Right lobe of liver (tissue), 6 donors: ENCODE data around the gene CREB3. TPM values are rescaled to one million over a fixed set of nuclear protein-coding genes. Genes with fewer than 3 reads are reported as not detected.

Experiments
- ATAC-seq, 4 donors: fragments of 200-7000 bp; cut with Tn5 transposase; one replicate each; pipeline ENCODE4 v1.9.1; 2020; ENCODE audit warnings: mild to moderate bottlenecking in 4 of 4, moderate library complexity in 4 of 4
- DNase-seq, 3 donors: peaks; one replicate each; pipeline ENCODE4 v3.0.0-alpha.2; 2020
- H3K27ac ChIP-seq, 3 donors: fragments of 200-600 bp; one replicate each; pipeline ENCODE4 v1.8.0; 2022
- H3K27me3 ChIP-seq, 2 donors: fragments of 200-600 bp; one replicate each; pipeline ENCODE4 v1.8.0; 2022
- H3K36me3 ChIP-seq, 4 donors: fragments of 200-600 bp; sonication (generic) in 1 of 4; one replicate each; pipeline versions ENCODE4 v1.5.1 to v1.8.0; 2017 to 2022; ENCODE audit warnings: control low read depth in 1 of 4
- H3K4me1 ChIP-seq, 4 donors: fragments of 200-600 bp; sonication (generic) in 1 of 4; one replicate each; pipeline versions ENCODE4 v1.5.1 to v1.8.0; 2017 to 2022; ENCODE audit warnings: control low read depth in 1 of 4
- H3K4me3 ChIP-seq, 3 donors: fragments of 200-600 bp; one replicate each; pipeline ENCODE4 v1.8.0; 2022
- H3K9me3 ChIP-seq, 4 donors: fragments of 200-600 bp; sonication (generic) in 1 of 4; one replicate each; pipeline versions ENCODE4 v1.5.1 to v1.8.0; 2017 to 2022; ENCODE audit warnings: control low read depth in 1 of 4
- POLR2A ChIP-seq: fragments of 450-650 bp; IDR thresholded peaks from one replicate; pipeline ENCODE4 v1.6.1; 2017; ENCODE audit warnings: antibody characterized with exemption, mild to moderate bottlenecking
- WGBS: methylation state at CpG from one replicate; pipeline ENCODE4 v1.1.6; 2018; ENCODE audit warnings: low coverage, low lambda C conversion rate; ENCODE audit not compliant: insufficient coverage; ENCODE audit errors: missing lambda C conversion rate; 5-methylcytosine and 5-hydroxymethylcytosine counted together
- intact Hi-C, 2 donors: fragments of 100-400 bp; cut with DNase I; formaldehyde crosslinking; loops; one replicate each; pipeline versions ENCODE4 v1.11.2 to v1.14.1; 2022
- total RNA-seq, 6 experiments: library from RNA; depleted of rRNA in 2 of 6; stranded (reverse); fragments of >200 nt in 2 of 6; fragmentation: NEBNext Ultra II Directional in 3 of 6; extraction: Animal tissue kit (Norgen Biotek cat#: 25700) in 3 of 6; gene quantifications; one replicate each; pipeline versions ENCODE4 v1.1.0 to v1.2.4, GENCODE V29; 2016 to 2023
- TF ChIP-seq, protein P1 (sequence below), 4 donors: fragments of 200-600 bp in 3 of 4; fragments of 450-650 bp in 1 of 4; IDR thresholded peaks; one replicate each; pipeline versions ENCODE4 v1.5.1 to v1.8.0; 2016 to 2022; ENCODE audit warnings: antibody characterized with exemption in 4 of 4, mild to moderate bottlenecking in 2 of 4
- donor health status: DM: no; HTN: yes; CAD: no.
- donor health status: DM: no; HTN: no; CAD: no.
- donor health status: DM: no; HTN: no; CAD: no.
- donor health status: DM: no; HTN: yes; CAD: no.
- donor health status: DM: no; HTN: yes; CAD: no.

The CREB3 gene
- total RNA-seq, 6 experiments from 2014 or later, result 12.1 to 35.2 (median 17.8) TPM

GRCh38 chr9:35750256-35750531 is 17.7 kb downstream of the CREB3 start:
- Histone ChIP-seq H3K36me3 (peaks cover 0 to 36% (median 14%) of the 10 kb centered on the region in 4 donors), H3K27me3 (no peaks in the 10 kb centered on the region), H3K9me3 (no peaks in the 10 kb centered on the region), H3K4me3 (peak overlapping the region; percentile 78 to 83 (median 82)), H3K27ac (peak overlapping the region in 2 of 3 donors; percentile 85 to 87), H3K4me1 (peaks cover 0 to 30% (median 14%) of the 10 kb centered on the region in 4 donors)
- TF ChIP-seq POLR2A, result no peak
- TF ChIP-seq, protein P1, sequence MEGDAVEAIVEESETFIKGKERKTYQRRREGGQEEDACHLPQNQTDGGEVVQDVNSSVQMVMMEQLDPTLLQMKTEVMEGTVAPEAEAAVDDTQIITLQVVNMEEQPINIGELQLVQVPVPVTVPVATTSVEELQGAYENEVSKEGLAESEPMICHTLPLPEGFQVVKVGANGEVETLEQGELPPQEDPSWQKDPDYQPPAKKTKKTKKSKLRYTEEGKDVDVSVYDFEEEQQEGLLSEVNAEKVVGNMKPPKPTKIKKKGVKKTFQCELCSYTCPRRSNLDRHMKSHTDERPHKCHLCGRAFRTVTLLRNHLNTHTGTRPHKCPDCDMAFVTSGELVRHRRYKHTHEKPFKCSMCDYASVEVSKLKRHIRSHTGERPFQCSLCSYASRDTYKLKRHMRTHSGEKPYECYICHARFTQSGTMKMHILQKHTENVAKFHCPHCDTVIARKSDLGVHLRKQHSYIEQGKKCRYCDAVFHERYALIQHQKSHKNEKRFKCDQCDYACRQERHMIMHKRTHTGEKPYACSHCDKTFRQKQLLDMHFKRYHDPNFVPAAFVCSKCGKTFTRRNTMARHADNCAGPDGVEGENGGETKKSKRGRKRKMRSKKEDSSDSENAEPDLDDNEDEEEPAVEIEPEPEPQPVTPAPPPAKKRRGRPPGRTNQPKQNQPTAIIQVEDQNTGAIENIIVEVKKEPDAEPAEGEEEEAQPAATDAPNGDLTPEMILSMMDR (IDR thresholded peaks at IDR 0.05), result no peak
- ATAC-seq, result no peak
- intact Hi-C loops, result no loop called here
- WGBS, result 0% methylated on average over 1 of the region's 4 CpGs
- no peak for DNase-seq

GRCh38 chr9:35753466-35753865 is 21.0 kb downstream of the CREB3 start:
- Histone ChIP-seq H3K4me1 (peaks cover 0 to 17% (median 10%) of the 10 kb centered on the region in 4 donors), H3K27me3 (no peaks in the 10 kb centered on the region), H3K9me3 (no peaks in the 10 kb centered on the region), H3K27ac (no peak overlapping the region), H3K36me3 (peaks cover 0 to 36% (median 14%) of the 10 kb centered on the region in 4 donors), H3K4me3 (no peak overlapping the region)
- WGBS, result 80% methylated on average over 4 of the region's 5 CpGs
- ATAC-seq (no peak), DNase-seq (no peak)
- TF ChIP-seq POLR2A, result no peak
- TF ChIP-seq, protein P1 (IDR thresholded peaks at IDR 0.05), result no peak
- intact Hi-C loops, result no loop called here

- 60% methylated on average over 1 of the region's 3 CpGs for WGBS
These were observed 21.8 kb downstream of the CREB3 start, which contains the start of gene MSMP for GRCh38 chr9:35754264-35754663. MSMP (minus strand) TSS chr9:35754276; CDS start chr9:35754129, 147 bp downstream.

DNA sequence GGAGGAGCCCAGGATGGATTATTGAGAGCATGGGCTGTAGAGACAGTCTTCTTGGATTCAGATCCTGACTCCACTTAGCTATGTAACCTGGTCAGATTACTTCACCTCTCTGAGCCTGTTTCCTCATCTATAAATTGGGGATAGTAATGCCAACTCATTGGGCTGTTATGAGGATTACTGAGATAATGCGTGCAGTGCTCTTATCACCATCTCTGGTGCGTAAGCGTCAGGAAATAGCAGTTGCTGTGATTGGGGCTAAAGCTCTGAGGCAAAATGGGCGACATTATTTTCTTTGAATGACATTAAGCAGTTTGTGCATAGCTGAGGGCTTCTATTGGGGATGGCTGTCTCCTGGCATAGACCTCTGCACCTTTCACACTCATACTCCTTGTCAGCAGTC is 22.6 kb downstream of the CREB3 start:
- 100% methylated on average over 4 of the region's 4 CpGs for WGBS

More at GRCh38 chr9:35754264-35754663, 21.8 kb downstream of the CREB3 start, which contains the start of gene MSMP:
- no peak for DNase-seq
- Histone ChIP-seq H3K27me3 (no peaks in the 10 kb centered on the region), H3K4me1 (peaks cover 0 to 24% (median 11%) of the 10 kb centered on the region in 4 donors), H3K9me3 (no peaks in the 10 kb centered on the region), H3K4me3 (no peak within 1 kb of the TSS), H3K36me3 (peaks cover 0 to 36% (median 14%) of the 10 kb centered on the region in 4 donors), H3K27ac (no peak within 1 kb of the TSS)
- intact Hi-C loops, result no loop called here
- TF ChIP-seq POLR2A, result no peak
- TF ChIP-seq, protein P1 (IDR thresholded peaks at IDR 0.05), result no peak
- ATAC-seq, result no peak

More for the DNA sequence above, 22.6 kb downstream of the CREB3 start:
- Histone ChIP-seq H3K27me3 (no peaks in the 10 kb centered on the region), H3K36me3 (peaks cover 0 to 36% (median 14%) of the 10 kb centered on the region in 4 donors), H3K4me3 (no peak overlapping the region), H3K27ac (no peak overlapping the region), H3K9me3 (no peaks in the 10 kb centered on the region), H3K4me1 (peaks cover 0 to 21% (median 8%) of the 10 kb centered on the region in 4 donors)
- no peak for TF ChIP-seq POLR2A
- TF ChIP-seq, protein P1 (IDR thresholded peaks at IDR 0.05), result no peak
- ATAC-seq (no peak), DNase-seq (no peak)
- intact Hi-C loops, result no loop called here
